ENCODE measurements around the gene MAD1L1. TPM values are rescaled to one million over a fixed set of nuclear protein-coding genes. Genes with fewer than 3 reads are reported as not detected.
A peak's percentile ranks its signal among the peaks of the same experiment; 100 is the strongest.

MAD1L1 gene
- total and polyA plus RNA-seq, 2 of the 13 experiments (the other 11 are each of a cell fraction or from before 2014, with no cell fraction given), result 17.4 to 64.7 TPM

GRCh38 chr7:2017914-2018568, 214.7 kb downstream of the MAD1L1 start (continued):
- TF ChIP-seq HNF1A (IDR thresholded peaks at IDR 0.05; ENCODE audit: low read depth) (no peak), HNF1A (CRISPR knock-in tag; IDR thresholded peaks at IDR 0.05; ENCODE audit: borderline replicate concordance) (0 out of 2 replicates have a peak, but pooled peaks have one; percentile 24), AKAP8 (CRISPR knock-in tag; IDR thresholded peaks at IDR 0.05) (no peak; the same call in 1 of the 2 replicates), PHF20 (CRISPR knock-in tag; IDR thresholded peaks at IDR 0.05) (no peak), SRSF4 (IDR thresholded peaks at IDR 0.05; ENCODE audit: low read depth, low read length, poor library complexity, severe bottlenecking) (no peak), ZNF879 (CRISPR knock-in tag; IDR thresholded peaks at IDR 0.05) (no peak), FUBP1 (CRISPR knock-in tag; IDR thresholded peaks at IDR 0.05; ENCODE audit: borderline replicate concordance) (0 out of 2 replicates have a peak, but pooled peaks have one; percentile 22), ZNF605 (CRISPR knock-in tag; IDR thresholded peaks at IDR 0.05) (no peak), MED8 (CRISPR knock-in tag; IDR thresholded peaks at IDR 0.05; ENCODE audit: insufficient replicate concordance) (no peak), ZNF10 (CRISPR knock-in tag; IDR thresholded peaks at IDR 0.05; ENCODE audit: borderline replicate concordance, low read depth) (no peak), TP53 (CRISPR knock-in tag; conservative IDR thresholded peaks at IDR 0.05) (0 out of 2 replicates have a peak, but pooled peaks have one; percentile 32), HHEX (CRISPR knock-in tag; IDR thresholded peaks at IDR 0.05) (no peak), RXRB (CRISPR knock-in tag; IDR thresholded peaks at IDR 0.05; ENCODE audit: borderline replicate concordance) (peak; percentile 59; the same call in 1 of the 2 replicates), FOXP1 (IDR thresholded peaks at IDR 0.05) (no peak), FOXP1 (CRISPR knock-in tag; IDR thresholded peaks at IDR 0.05) (no peak), ZNF678 (CRISPR knock-in tag; IDR thresholded peaks at IDR 0.05) (no peak), ZNF121 (CRISPR knock-in tag; IDR thresholded peaks at IDR 0.05) (no peak), ZNF34 (CRISPR knock-in tag; IDR thresholded peaks at IDR 0.05; ENCODE audit: borderline replicate concordance) (no peak), ZNF501 (CRISPR knock-in tag; IDR thresholded peaks at IDR 0.05) (no peak), ZBTB38 (CRISPR knock-in tag; IDR thresholded peaks at IDR 0.05) (peak; percentile 98), KLF13 (CRISPR knock-in tag; IDR thresholded peaks at IDR 0.05) (no peak), TRIM24 (CRISPR knock-in tag; IDR thresholded peaks at IDR 0.05) (no peak), RXRA (CRISPR knock-in tag; IDR thresholded peaks at IDR 0.05) (peak; percentile 51; the same call in 1 of the 2 replicates), EP300 (IDR thresholded peaks at IDR 0.05; ENCODE audit: low read depth in 2 of 2, low read length in 2 of 2) (no peak), EP300 (CRISPR knock-in tag; IDR thresholded peaks at IDR 0.05; ENCODE audit: borderline replicate concordance) (peak; percentile 51; the same call in 1 of the 2 replicates), DDIT3 (CRISPR knock-in tag; IDR thresholded peaks at IDR 0.05) (no peak)

All from HepG2 (cell line).